ENCODE measurements around the gene AMOTL1.

AMOTL1 gene

GRCh38 chr11:94858012-94858705, 90.0 kb downstream of the AMOTL1 start:
- no peak for DNase-seq

GRCh38 chr11:94860333-94860732, 92.2 kb downstream of the AMOTL1 start:
- no peak for DNase-seq

GRCh38 chr11:94861306-94861845, 93.2 kb downstream of the AMOTL1 start:
- DNase-seq = no peak

GRCh38 chr11:94862926-94863880, 95.0 kb downstream of the AMOTL1 start:
- no peak for DNase-seq

GRCh38 chr11:94864506-94865045, 96.4 kb downstream of the AMOTL1 start:
- no peak for DNase-seq

GRCh38 chr11:94866231-94866822, 98.2 kb downstream of the AMOTL1 start:
- DNase-seq = no peak

- DNase-seq = no peak
These were observed 99.0 kb downstream of the AMOTL1 start for GRCh38 chr11:94866936-94867795.

GRCh38 chr11:94868468-94868867, 100.3 kb downstream of the AMOTL1 start:
- DNase-seq = no peak

GRCh38 chr11:94869186-94869585, 101.0 kb downstream of the AMOTL1 start:
- no peak for DNase-seq

- DNase-seq = no peak
These were observed 102.3 kb downstream of the AMOTL1 start for GRCh38 chr11:94870422-94870821.

GRCh38 chr11:94871491-94872185, 103.5 kb downstream of the AMOTL1 start:
- DNase-seq = no peak

- DNase-seq = no peak
These were observed 105.9 kb downstream of the AMOTL1 start for GRCh38 chr11:94873916-94874540.

GRCh38 chr11:94876222-94876621, 108.1 kb downstream of the AMOTL1 start:
- no peak for DNase-seq

GRCh38 chr11:94876645-94877442, 108.7 kb downstream of the AMOTL1 start:
- DNase-seq = peak; percentile 51

GRCh38 chr11:94877443-94878200, 109.5 kb downstream of the AMOTL1 start:
- DNase-seq = no peak

- DNase-seq = no peak
These were observed 110.8 kb downstream of the AMOTL1 start for GRCh38 chr11:94879006-94879405.

GRCh38 chr11:94880216-94880615, 112.1 kb downstream of the AMOTL1 start:
- DNase-seq = no peak

GRCh38 chr11:94882931-94883330, 114.8 kb downstream of the AMOTL1 start:
- no peak for DNase-seq

GRCh38 chr11:94883878-94884277, 115.7 kb downstream of the AMOTL1 start:
- DNase-seq = no peak
